Measurements from ENCODE around the gene RALGPS1. TPM values are rescaled to one million over a fixed set of nuclear protein-coding genes. Genes with fewer than 3 reads are reported as not detected.

The RALGPS1 gene
- total and polyA plus RNA-seq, 2 of the 8 experiments (the other 6 are each of a cell fraction or from before 2014, with no cell fraction given) = 20.0 to 23.5 TPM

- no peak for TF ChIP-seq CHD7 (IDR thresholded peaks at IDR 0.05; ENCODE audit: insufficient replicate concordance, low read length)
- no peak for TF ChIP-seq SIRT6 (IDR thresholded peaks at IDR 0.05; ENCODE audit: low read length)
- no peak for TF ChIP-seq CBX8 (IDR thresholded peaks at IDR 0.05; ENCODE audit: borderline replicate concordance, low read depth, low read length)
- TF ChIP-seq SUZ12 (IDR thresholded peaks at IDR 0.05; ENCODE audit: low read length) = no peak
- TF ChIP-seq BRCA1 (IDR thresholded peaks at IDR 0.05; ENCODE audit: low read depth, low read length) = no peak
- no peak for TF ChIP-seq ATF3 (IDR thresholded peaks at IDR 0.05; ENCODE audit: insufficient read depth, low read depth, low read length)
Measured at GRCh38 chr9:127025042-127025441, 110.5 kb downstream of the RALGPS1 start (continued).

Data from H1 (cell line).